WTC11 (cell line): ENCODE measurements around the gene TIE1. TPM values are rescaled to one million over a fixed set of nuclear protein-coding genes. Genes with fewer than 3 reads are reported as not detected.

Experiments
- ATAC-seq: fragments of 200-7000 bp; cut with Tn5 transposase; 2 replicates; pipeline ENCODE4 v1.10.0; 2021; ENCODE audit warnings: mild to moderate bottlenecking, moderate library complexity
- Bru-seq: library from RNA; stranded (reverse); fragments of 400-500 nt; gene quantifications from one replicate; lab custom pipeline; 2021; lab: Mats Ljungman, UMichigan
- CTCF ChIA-PET: fragments of 300-600 bp; sonication (Branson Sonifier 250); formaldehyde crosslinking; loops from one replicate; lab custom pipeline; 2021; ENCODE audit warnings: antibody characterized with exemption; lab: Charles Lee
- POLR2A ChIA-PET: fragments of 350-600 bp; sonication (Branson Sonifier 250); formaldehyde crosslinking; loops from one replicate; lab custom pipeline; 2021; ENCODE audit warnings: antibody characterized with exemption; lab: Charles Lee
- DNase-seq: peaks from one replicate; pipeline ENCODE4 v3.0.0; 2021; ENCODE audit warnings: low spot score
- H3K27ac Mint-ChIP-seq: 2 replicates; pipeline ENCODE4 v1.8.0; 2021; ENCODE audit warnings: mixed read lengths
- H3K27me3 Mint-ChIP-seq: 2 replicates; pipeline ENCODE4 v1.8.0; 2021; ENCODE audit warnings: low read depth, mild to moderate bottlenecking, moderate library complexity, mixed read lengths
- H3K36me3 Mint-ChIP-seq: 2 replicates; pipeline ENCODE4 v1.8.0; 2021; ENCODE audit warnings: mixed read lengths
- H3K4me1 Mint-ChIP-seq: 2 replicates; pipeline ENCODE4 v1.8.0; 2022; ENCODE audit warnings: mixed read lengths
- H3K4me3 Mint-ChIP-seq: 2 replicates; pipeline ENCODE4 v1.8.0; 2021; ENCODE audit warnings: mild to moderate bottlenecking, moderate library complexity, mixed read lengths
- H3K9me3 Mint-ChIP-seq: 2 replicates; pipeline ENCODE4 v1.8.0; 2021; ENCODE audit warnings: mixed read lengths
- AR ChIP-seq: fragments of 250-450 bp; sonication (Bioruptor Pico); IDR thresholded peaks from 2 replicates; pipeline ENCODE4 v1.9.0; 2021; ENCODE audit warnings: mild to moderate bottlenecking
- ATF3 ChIP-seq: sonication (generic); formaldehyde crosslinking; conservative IDR thresholded peaks from 2 replicates; pipeline ENCODE4 v1.8.1; 2022; ENCODE audit warnings: mild to moderate bottlenecking, missing genetic modification reagents
- CBFB ChIP-seq: sonication (generic); formaldehyde crosslinking; IDR thresholded peaks from 2 replicates; pipeline ENCODE4 v1.8.1; 2022; ENCODE audit warnings: mild to moderate bottlenecking, low read depth, missing genetic modification reagents
- CREM ChIP-seq: sonication (generic); formaldehyde crosslinking; IDR thresholded peaks from 2 replicates; pipeline ENCODE4 v1.8.1; 2022; ENCODE audit warnings: mild to moderate bottlenecking, missing genetic modification reagents, moderate library complexity
- ETV6 ChIP-seq: sonication (generic); formaldehyde crosslinking; IDR thresholded peaks from 2 replicates; pipeline ENCODE4 v1.8.1; 2022; ENCODE audit warnings: mild to moderate bottlenecking, missing genetic modification reagents
- FOXP1 ChIP-seq: sonication (generic); formaldehyde crosslinking; IDR thresholded peaks from 2 replicates; pipeline ENCODE4 v1.8.0; 2022; ENCODE audit warnings: missing genetic modification reagents, mild to moderate bottlenecking, moderate library complexity, borderline replicate concordance
- GRHL2 ChIP-seq: fragments of 250-450 bp; sonication (Bioruptor Pico); IDR thresholded peaks from 2 replicates; pipeline ENCODE4 v1.8.0; 2022; ENCODE audit warnings: mild to moderate bottlenecking, moderate library complexity; ENCODE audit not compliant: insufficient replicate concordance, severe bottlenecking
- GTF2I ChIP-seq: fragments of 250-450 bp; sonication (Bioruptor Pico); conservative IDR thresholded peaks from 2 replicates; pipeline ENCODE4 v1.4.0; 2021; ENCODE audit warnings: mild to moderate bottlenecking
- HMGA2 ChIP-seq: fragments of 250-450 bp; sonication (Bioruptor Pico); IDR thresholded peaks from 2 replicates; pipeline ENCODE4 v1.4.0; 2021; ENCODE audit warnings: mild to moderate bottlenecking, moderate library complexity
- IRF2 ChIP-seq: sonication (generic); formaldehyde crosslinking; IDR thresholded peaks from 2 replicates; pipeline ENCODE4 v1.8.0; 2022; ENCODE audit warnings: low read depth, missing genetic modification reagents, borderline replicate concordance
- JUN ChIP-seq: sonication (generic); formaldehyde crosslinking; IDR thresholded peaks from 2 replicates; pipeline ENCODE4 v1.8.0; 2023; ENCODE audit warnings: mild to moderate bottlenecking, missing genetic modification reagents
- KAT7 ChIP-seq: sonication (generic); formaldehyde crosslinking; IDR thresholded peaks from 2 replicates; pipeline ENCODE4 v1.8.1; 2023; ENCODE audit warnings: missing genetic modification reagents, mild to moderate bottlenecking, borderline replicate concordance
- MXD4 ChIP-seq: fragments of 250-450 bp; sonication (Bioruptor Pico); IDR thresholded peaks from 2 replicates; pipeline ENCODE4 v1.8.0; 2021; ENCODE audit warnings: mild to moderate bottlenecking, moderate library complexity, borderline replicate concordance
- MYBL2 ChIP-seq: sonication (generic); formaldehyde crosslinking; IDR thresholded peaks from 2 replicates; pipeline ENCODE4 v1.8.1; 2023; ENCODE audit warnings: mild to moderate bottlenecking, moderate library complexity, missing genetic modification reagents
- NFATC4 ChIP-seq: fragments of 250-450 bp; sonication (Bioruptor Pico); IDR thresholded peaks from 2 replicates; pipeline ENCODE4 v1.9.0; 2021; ENCODE audit warnings: mild to moderate bottlenecking
- RORB ChIP-seq: fragments of 250-450 bp; sonication (Bioruptor Pico); IDR thresholded peaks from 2 replicates; pipeline ENCODE4 v1.9.0; 2021; ENCODE audit warnings: mild to moderate bottlenecking
- TCF7 ChIP-seq: sonication (generic); formaldehyde crosslinking; IDR thresholded peaks from 2 replicates; pipeline ENCODE4 v1.8.0; 2022; ENCODE audit warnings: mild to moderate bottlenecking, low read depth, missing genetic modification reagents, moderate library complexity
- ZBTB43 ChIP-seq: sonication (generic); formaldehyde crosslinking; IDR thresholded peaks from 2 replicates; pipeline ENCODE4 v1.8.1; 2023; ENCODE audit warnings: mild to moderate bottlenecking, missing genetic modification reagents
- ZNF219 ChIP-seq: sonication (generic); formaldehyde crosslinking; IDR thresholded peaks from 2 replicates; pipeline ENCODE4 v1.8.0; 2023; ENCODE audit warnings: missing genetic modification reagents, mild to moderate bottlenecking, borderline replicate concordance
- ZNF232 ChIP-seq: sonication (generic); formaldehyde crosslinking; IDR thresholded peaks from 2 replicates; pipeline ENCODE4 v1.8.0; 2022; ENCODE audit warnings: mild to moderate bottlenecking, missing genetic modification reagents
- ZNF263 ChIP-seq: sonication (generic); formaldehyde crosslinking; IDR thresholded peaks from 2 replicates; pipeline ENCODE4 v1.8.1; 2022; ENCODE audit warnings: low read depth, mild to moderate bottlenecking, moderate library complexity, missing genetic modification reagents
- long read RNA-seq, 3 experiments: library from RNA in 1 of 3; library from capped mRNA in 1 of 3; library from polyadenylated mRNA in 1 of 3; unstranded in 2 of 3; stranded (forward) in 1 of 3; transcript quantifications; one replicate each; pipeline ENCODE4 v2.0.0, GENCODE V29; 2021
- total RNA-seq: library from RNA; stranded (reverse); gene quantifications from 3 replicates; pipeline ENCODE4 v1.2.3, GENCODE V29; 2021
- TF ChIP-seq, protein P1 (sequence below): fragments of 200-600 bp; IDR thresholded peaks from 2 replicates; pipeline ENCODE4 v1.8.0; 2022; ENCODE audit warnings: antibody characterized with exemption
- TF ChIP-seq, protein P2 (sequence below): sonication (generic); formaldehyde crosslinking; IDR thresholded peaks from 2 replicates; pipeline ENCODE4 v1.8.0; 2022; ENCODE audit warnings: mild to moderate bottlenecking, missing genetic modification reagents
- TF ChIP-seq, protein P3 (sequence below): sonication (generic); formaldehyde crosslinking; IDR thresholded peaks from 2 replicates; pipeline ENCODE4 v1.8.1; 2023; ENCODE audit warnings: mild to moderate bottlenecking, missing genetic modification reagents, moderate library complexity
- TF ChIP-seq, protein P4 (sequence below): sonication (generic); formaldehyde crosslinking; IDR thresholded peaks from 2 replicates; pipeline ENCODE4 v1.8.0; 2022; ENCODE audit warnings: mild to moderate bottlenecking, missing genetic modification reagents
- TF ChIP-seq, protein P5 (sequence below): sonication (generic); formaldehyde crosslinking; IDR thresholded peaks from 2 replicates; pipeline ENCODE4 v1.8.1; 2022; ENCODE audit warnings: mild to moderate bottlenecking, missing genetic modification reagents, moderate library complexity, borderline replicate concordance

The TIE1 gene
- total RNA-seq (2.5 to 3.7 TPM (median 2.6 TPM) in 3 replicates), Bru-seq, nascent RNA (percentile 16 among the genes with signal in this experiment)
- long read RNA-seq, experiment 1, partial matches to known transcripts, result 1 of 11 reads
- long read RNA-seq, experiment 1, other reads (novel, unspliced or antisense), result 6 of 11 reads
- long read RNA-seq, experiment 2, partial matches to known transcripts, result 1 of 4 reads
- long read RNA-seq, experiment 2, other reads (novel, unspliced or antisense), result 3 of 4 reads
- long read RNA-seq, experiment 3, result 0 reads

GRCh38 chr1:43300378-43301094, at the start of gene TIE1:
Gene TIE1, plus strand, starts transcription at chr1:43300982. Its CDS starts 90 bp downstream, at chr1:43301072.
- TF ChIP-seq ATF3 (CRISPR knock-in tag) (no peak), IRF2 (CRISPR knock-in tag) (no peak), ZNF263 (CRISPR knock-in tag) (no peak), ZBTB43 (CRISPR knock-in tag) (no peak), KAT7 (CRISPR knock-in tag) (no peak), CBFB (CRISPR knock-in tag) (no peak), ETV6 (CRISPR knock-in tag) (no peak), MYBL2 (no peak), FOXP1 (CRISPR knock-in tag) (no peak), NFATC4 (CRISPR knock-in tag) (no peak), TCF7 (CRISPR knock-in tag) (no peak)
- TF ChIP-seq, protein P1, sequence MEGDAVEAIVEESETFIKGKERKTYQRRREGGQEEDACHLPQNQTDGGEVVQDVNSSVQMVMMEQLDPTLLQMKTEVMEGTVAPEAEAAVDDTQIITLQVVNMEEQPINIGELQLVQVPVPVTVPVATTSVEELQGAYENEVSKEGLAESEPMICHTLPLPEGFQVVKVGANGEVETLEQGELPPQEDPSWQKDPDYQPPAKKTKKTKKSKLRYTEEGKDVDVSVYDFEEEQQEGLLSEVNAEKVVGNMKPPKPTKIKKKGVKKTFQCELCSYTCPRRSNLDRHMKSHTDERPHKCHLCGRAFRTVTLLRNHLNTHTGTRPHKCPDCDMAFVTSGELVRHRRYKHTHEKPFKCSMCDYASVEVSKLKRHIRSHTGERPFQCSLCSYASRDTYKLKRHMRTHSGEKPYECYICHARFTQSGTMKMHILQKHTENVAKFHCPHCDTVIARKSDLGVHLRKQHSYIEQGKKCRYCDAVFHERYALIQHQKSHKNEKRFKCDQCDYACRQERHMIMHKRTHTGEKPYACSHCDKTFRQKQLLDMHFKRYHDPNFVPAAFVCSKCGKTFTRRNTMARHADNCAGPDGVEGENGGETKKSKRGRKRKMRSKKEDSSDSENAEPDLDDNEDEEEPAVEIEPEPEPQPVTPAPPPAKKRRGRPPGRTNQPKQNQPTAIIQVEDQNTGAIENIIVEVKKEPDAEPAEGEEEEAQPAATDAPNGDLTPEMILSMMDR, result no peak
- TF ChIP-seq, protein P2, sequence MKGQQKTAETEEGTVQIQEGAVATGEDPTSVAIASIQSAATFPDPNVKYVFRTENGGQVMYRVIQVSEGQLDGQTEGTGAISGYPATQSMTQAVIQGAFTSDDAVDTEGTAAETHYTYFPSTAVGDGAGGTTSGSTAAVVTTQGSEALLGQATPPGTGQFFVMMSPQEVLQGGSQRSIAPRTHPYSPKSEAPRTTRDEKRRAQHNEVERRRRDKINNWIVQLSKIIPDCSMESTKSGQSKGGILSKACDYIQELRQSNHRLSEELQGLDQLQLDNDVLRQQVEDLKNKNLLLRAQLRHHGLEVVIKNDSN, result no peak
- TF ChIP-seq, protein P3, sequence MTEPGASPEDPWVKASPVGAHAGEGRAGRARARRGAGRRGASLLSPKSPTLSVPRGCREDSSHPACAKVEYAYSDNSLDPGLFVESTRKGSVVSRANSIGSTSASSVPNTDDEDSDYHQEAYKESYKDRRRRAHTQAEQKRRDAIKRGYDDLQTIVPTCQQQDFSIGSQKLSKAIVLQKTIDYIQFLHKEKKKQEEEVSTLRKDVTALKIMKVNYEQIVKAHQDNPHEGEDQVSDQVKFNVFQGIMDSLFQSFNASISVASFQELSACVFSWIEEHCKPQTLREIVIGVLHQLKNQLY (CRISPR knock-in tag), result no peak
- peaks cover 33% of the 10 kb centered on the region for H3K4me1 Mint-ChIP-seq
- H3K9me3 Mint-ChIP-seq, result no peaks in the 10 kb centered on the region
- H3K36me3 Mint-ChIP-seq, result no peaks in the 10 kb centered on the region
- DNase-seq, result no peak
- ChIA-PET CTCF (interaction anchor here (1.9 to 3.5 kb wide), 2 partner anchors 15 to 58 kb away, joined by 5 to 21 read pairs; partner anchors contain the start of gene C1orf210), POLR2A (no interaction called here)
- no peaks in the 10 kb centered on the region for H3K27me3 Mint-ChIP-seq
- no peak for ATAC-seq
- no peak within 1 kb of the TSS for H3K27ac Mint-ChIP-seq
- no peak within 1 kb of the TSS for H3K4me3 Mint-ChIP-seq

DNA sequence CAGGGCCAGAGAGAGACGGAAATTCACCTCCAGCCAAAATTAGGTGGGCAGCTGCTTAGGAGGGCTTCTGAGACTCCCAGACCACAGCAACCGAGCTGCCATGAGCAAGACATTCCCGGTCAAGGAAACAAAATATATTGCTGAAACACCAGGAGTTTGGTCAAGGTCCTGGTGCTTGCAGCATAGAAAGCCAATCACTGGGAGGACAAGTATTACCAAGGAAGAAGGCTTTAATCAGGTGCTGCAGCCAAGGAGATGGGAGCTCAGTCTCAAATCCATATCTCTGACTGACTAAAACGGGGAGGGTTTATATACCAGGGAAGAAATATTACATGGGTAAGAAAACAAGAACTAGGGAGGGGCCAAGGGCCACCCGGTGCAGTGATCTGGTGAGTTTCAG, 49.8 kb upstream of the TIE1 start:
- ChIA-PET POLR2A (no interaction called here), CTCF (no interaction called here)
- Mint-ChIP-seq H3K9me3 (peaks cover 56% of the 10 kb centered on the region), H3K4me1 (no peaks in the 10 kb centered on the region), H3K4me3 (no peak overlapping the region), H3K27me3 (peaks cover 53% of the 10 kb centered on the region), H3K27ac (no peak overlapping the region), H3K36me3 (peaks cover 38% of the 10 kb centered on the region)
- ATAC-seq (no peak), DNase-seq (no peak)
- TF ChIP-seq TCF7 (CRISPR knock-in tag), result no peak
- no peak for TF ChIP-seq GRHL2 (CRISPR knock-in tag)
- no peak for TF ChIP-seq JUN (CRISPR knock-in tag)
- TF ChIP-seq ZNF219 (CRISPR knock-in tag), result no peak
- TF ChIP-seq MXD4, result no peak
- TF ChIP-seq ZNF232 (CRISPR knock-in tag), result no peak
- no peak for TF ChIP-seq CREM (CRISPR knock-in tag)
- TF ChIP-seq HMGA2 (CRISPR knock-in tag), result no peak
- TF ChIP-seq KAT7 (CRISPR knock-in tag), result no peak
- no peak for TF ChIP-seq AR
- no peak for TF ChIP-seq GTF2I (CRISPR knock-in tag)
- TF ChIP-seq, protein P4, sequence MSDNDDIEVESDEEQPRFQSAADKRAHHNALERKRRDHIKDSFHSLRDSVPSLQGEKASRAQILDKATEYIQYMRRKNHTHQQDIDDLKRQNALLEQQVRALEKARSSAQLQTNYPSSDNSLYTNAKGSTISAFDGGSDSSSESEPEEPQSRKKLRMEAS, result no peak
- TF ChIP-seq, protein P5, sequence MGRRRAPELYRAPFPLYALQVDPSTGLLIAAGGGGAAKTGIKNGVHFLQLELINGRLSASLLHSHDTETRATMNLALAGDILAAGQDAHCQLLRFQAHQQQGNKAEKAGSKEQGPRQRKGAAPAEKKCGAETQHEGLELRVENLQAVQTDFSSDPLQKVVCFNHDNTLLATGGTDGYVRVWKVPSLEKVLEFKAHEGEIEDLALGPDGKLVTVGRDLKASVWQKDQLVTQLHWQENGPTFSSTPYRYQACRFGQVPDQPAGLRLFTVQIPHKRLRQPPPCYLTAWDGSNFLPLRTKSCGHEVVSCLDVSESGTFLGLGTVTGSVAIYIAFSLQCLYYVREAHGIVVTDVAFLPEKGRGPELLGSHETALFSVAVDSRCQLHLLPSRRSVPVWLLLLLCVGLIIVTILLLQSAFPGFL (CRISPR knock-in tag), result no peak
- no peak for TF ChIP-seq RORB
